H1 (cell line): Measurements from ENCODE around the gene HENMT1. TPM values are rescaled to one million over a fixed set of nuclear protein-coding genes. Genes with fewer than 3 reads are reported as not detected.

ENCODE experiments used
- RAD21 ChIP-seq, 2 experiments: IDR thresholded peaks in 1 of 2; conservative IDR thresholded peaks in 1 of 2; 2 replicates each; pipeline ENCODE4 v1.6.1; 2011; ENCODE audit warnings: low read depth in 2 of 2, low read length in 2 of 2, improper control_type of control experiment in 1 of 2, inconsistent platforms in 1 of 2, mild to moderate bottlenecking in 1 of 2, moderate library complexity in 1 of 2
- SIN3A ChIP-seq, 2 experiments: IDR thresholded peaks in 1 of 2; conservative IDR thresholded peaks in 1 of 2; 2 replicates each; pipeline ENCODE4 v1.6.1; 2011 to 2012; ENCODE audit warnings: low read length in 2 of 2, improper control_type of control experiment in 1 of 2, low read depth in 1 of 2, mild to moderate bottlenecking in 1 of 2
- SP4 ChIP-seq: IDR thresholded peaks from 2 replicates; pipeline ENCODE4 v1.6.1; 2012; ENCODE audit warnings: low read length, inconsistent platforms
- polyA plus RNA-seq, 7 experiments: library from polyadenylated mRNA; depleted of rRNA in 3 of 7; stranded (reverse) in 5 of 7; unstranded in 2 of 7; fragments of >200 nt in 5 of 7; fragments of 200-250 nt in 2 of 7; gene quantifications; 1 replicate in 5 of 7; 2 replicates in 1 of 7; 4 replicates in 1 of 7; pipeline versions ENCODE4 v1.2.1 to v1.2.3, GENCODE V29; 2011 to 2013; ENCODE audit warnings: missing spikeins in 2 of 7, mixed read lengths in 2 of 7
- total RNA-seq: library from RNA; stranded (reverse); fragmentation: NEBNext Ultra II Directional; extraction: Animal tissue kit (Norgen Biotek cat#: 25700); gene quantifications from 2 replicates; pipeline ENCODE4 v1.2.1, GENCODE V29; 2021
- TF ChIP-seq, protein P1 (sequence below): IDR thresholded peaks from 2 replicates; pipeline ENCODE4 v1.6.1; 2012; ENCODE audit warnings: low read length, inconsistent platforms

HENMT1 gene
- total and polyA plus RNA-seq, 2 of the 8 experiments (the other 6 are each of a cell fraction or from before 2014, with no cell fraction given): 2.9 to 5.6 TPM

DNA sequence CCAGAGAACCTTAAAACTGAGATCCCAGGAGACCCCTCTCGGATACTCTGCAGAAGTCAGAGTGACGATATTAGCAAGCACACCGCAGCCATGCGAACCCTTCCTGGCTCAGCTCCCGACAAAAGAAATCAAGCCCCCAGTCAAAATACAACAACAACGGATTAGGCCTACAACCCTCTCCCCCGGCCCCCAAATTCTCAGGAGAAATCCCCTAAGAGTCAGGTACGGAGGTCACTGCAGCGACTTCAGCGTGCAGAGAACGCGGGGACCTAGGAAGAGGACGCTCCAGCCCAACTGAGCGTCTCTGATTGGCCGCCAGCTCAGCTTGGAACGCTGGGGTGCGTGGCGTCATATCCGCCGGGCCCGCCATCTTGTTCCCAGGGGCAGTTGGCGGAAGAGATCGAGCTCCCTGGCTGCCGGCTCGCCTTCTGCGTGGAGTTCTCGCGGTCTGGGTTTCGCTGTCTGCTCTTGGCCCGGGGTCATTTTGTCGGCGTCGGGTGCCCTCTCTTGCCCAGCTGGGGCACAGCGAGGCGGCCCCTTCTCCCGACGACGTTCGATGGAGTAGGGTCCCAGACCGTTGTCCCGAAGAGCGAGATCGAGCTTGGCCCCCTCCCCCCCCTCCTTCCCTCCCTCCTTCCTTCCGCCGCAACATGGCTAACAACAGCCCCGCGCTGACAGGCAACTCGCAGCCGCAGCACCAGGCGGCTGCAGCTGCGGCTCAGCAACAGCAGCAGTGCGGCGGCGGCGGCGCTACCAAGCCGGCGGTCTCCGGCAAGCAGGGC, 31.2 kb upstream of the HENMT1 start, which contains the start of gene PRPF38B (continued):
- TF ChIP-seq, protein P1, sequence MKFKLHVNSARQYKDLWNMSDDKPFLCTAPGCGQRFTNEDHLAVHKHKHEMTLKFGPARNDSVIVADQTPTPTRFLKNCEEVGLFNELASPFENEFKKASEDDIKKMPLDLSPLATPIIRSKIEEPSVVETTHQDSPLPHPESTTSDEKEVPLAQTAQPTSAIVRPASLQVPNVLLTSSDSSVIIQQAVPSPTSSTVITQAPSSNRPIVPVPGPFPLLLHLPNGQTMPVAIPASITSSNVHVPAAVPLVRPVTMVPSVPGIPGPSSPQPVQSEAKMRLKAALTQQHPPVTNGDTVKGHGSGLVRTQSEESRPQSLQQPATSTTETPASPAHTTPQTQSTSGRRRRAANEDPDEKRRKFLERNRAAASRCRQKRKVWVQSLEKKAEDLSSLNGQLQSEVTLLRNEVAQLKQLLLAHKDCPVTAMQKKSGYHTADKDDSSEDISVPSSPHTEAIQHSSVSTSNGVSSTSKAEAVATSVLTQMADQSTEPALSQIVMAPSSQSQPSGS: 0 out of 2 replicates have a peak, but pooled peaks have one; percentile 65
- TF ChIP-seq SIN3A (conservative IDR thresholded peaks at IDR 0.05 in 1 of 2, IDR thresholded peaks at IDR 0.05 in 1 of 2; ENCODE audit: low read depth in 1 of 2, low read length in 2 of 2) (peak in 1 of 2 experiments; percentile 75; a peak in 1 of 4 replicates), SP4 (no peak), RAD21 (IDR thresholded peaks at IDR 0.05 in 1 of 2, conservative IDR thresholded peaks at IDR 0.05 in 1 of 2; ENCODE audit: low read depth in 2 of 2, low read length in 2 of 2) (peak in 1 of 2 experiments; percentile 13; a peak in 2 of 4 replicates)
- TF ChIP-seq, all 59 proteins: peak for 20
